Mucosa of descending colon (tissue), 3 donors: ENCODE measurements around the gene SMIM9. TPM values are rescaled to one million over a fixed set of nuclear protein-coding genes. Genes with fewer than 3 reads are reported as not detected.

Source experiments
- ATAC-seq: fragments of 200-7000 bp; cut with Tn5 transposase; one replicate; pipeline ENCODE4 v1.9.1; 2020; ENCODE audit warnings: mild to moderate bottlenecking, moderate library complexity
- DNase-seq, 3 donors: peaks; one replicate each; pipeline ENCODE4 v3.0.0-alpha.2; 2020
- H3K36me3 ChIP-seq: fragments of 200-600 bp; one replicate; pipeline ENCODE4 v1.8.0; 2021; ENCODE audit warnings: low read depth, mild to moderate bottlenecking
- H3K4me1 ChIP-seq: fragments of 200-600 bp; one replicate; pipeline ENCODE4 v1.8.0; 2021; ENCODE audit warnings: low read depth, mild to moderate bottlenecking
- H3K4me3 ChIP-seq: fragments of 200-600 bp; one replicate; pipeline ENCODE4 v1.8.0; 2021; ENCODE audit warnings: mild to moderate bottlenecking
- H3K9me3 ChIP-seq: fragments of 200-600 bp; one replicate; pipeline ENCODE4 v1.8.0; 2021; ENCODE audit warnings: mild to moderate bottlenecking
- CTCF ChIP-seq: fragments of 200-600 bp; IDR thresholded peaks from one replicate; pipeline ENCODE4 v1.8.0; 2022; ENCODE audit warnings: antibody characterized with exemption, mild to moderate bottlenecking
- intact Hi-C, 2 donors: fragments of 100-400 bp; cut with DNase I in 1 of 2; cut with micrococcal nuclease in 1 of 2; formaldehyde crosslinking; loops; one replicate each; pipeline versions ENCODE4 v1.11.0 to v1.11.1; 2022; cut with DNase I, micrococcal nuclease
- total RNA-seq, 3 donors: library from RNA; stranded (reverse); fragmentation: NEBNext Ultra II Directional in 2 of 3; extraction: Animal tissue kit (Norgen Biotek cat#: 25700) in 2 of 3; gene quantifications; one replicate each; pipeline versions ENCODE4 v1.2.1 to v1.2.4, GENCODE V29; 2021 to 2023
- donor health status: DM: no; HTN: no; CAD: no; lungs with moderate emphysema.
- donor health status: DM: no; HTN: no; CAD: no.
- donor health status: DM: no; HTN: yes; CAD: no.

The SMIM9 gene
- total RNA-seq, 3 donors from 2014 or later = not detected

- Histone ChIP-seq H3K36me3 (no peaks in the 10 kb centered on the region), H3K4me1 (no peaks in the 10 kb centered on the region), H3K4me3 (no peak overlapping the region), H3K9me3 (no peaks in the 10 kb centered on the region)
- DNase-seq = no peak
- no peak for TF ChIP-seq CTCF
- intact Hi-C loops = no loop called here
- no peak for ATAC-seq
Measured at GRCh38 chrX:154780968-154781367, 53.5 kb downstream of the SMIM9 start.

GRCh38 chrX:154779261-154779660 lies 55.2 kb downstream of the SMIM9 start:
- Histone ChIP-seq H3K4me3 (no peak overlapping the region), H3K9me3 (no peaks in the 10 kb centered on the region), H3K36me3 (no peaks in the 10 kb centered on the region), H3K4me1 (no peaks in the 10 kb centered on the region)
- DNase-seq (no peak), ATAC-seq (no peak)
- TF ChIP-seq CTCF = no peak
- intact Hi-C loops = no loop called here

GRCh38 chrX:154776753-154777152 lies 57.7 kb downstream of the SMIM9 start:
- no peak for DNase-seq
- Histone ChIP-seq H3K4me3 (no peak overlapping the region), H3K36me3 (no peaks in the 10 kb centered on the region), H3K4me1 (no peaks in the 10 kb centered on the region), H3K9me3 (no peaks in the 10 kb centered on the region)
- TF ChIP-seq CTCF = no peak
- no peak for ATAC-seq
- intact Hi-C loops = no loop called here

DNA sequence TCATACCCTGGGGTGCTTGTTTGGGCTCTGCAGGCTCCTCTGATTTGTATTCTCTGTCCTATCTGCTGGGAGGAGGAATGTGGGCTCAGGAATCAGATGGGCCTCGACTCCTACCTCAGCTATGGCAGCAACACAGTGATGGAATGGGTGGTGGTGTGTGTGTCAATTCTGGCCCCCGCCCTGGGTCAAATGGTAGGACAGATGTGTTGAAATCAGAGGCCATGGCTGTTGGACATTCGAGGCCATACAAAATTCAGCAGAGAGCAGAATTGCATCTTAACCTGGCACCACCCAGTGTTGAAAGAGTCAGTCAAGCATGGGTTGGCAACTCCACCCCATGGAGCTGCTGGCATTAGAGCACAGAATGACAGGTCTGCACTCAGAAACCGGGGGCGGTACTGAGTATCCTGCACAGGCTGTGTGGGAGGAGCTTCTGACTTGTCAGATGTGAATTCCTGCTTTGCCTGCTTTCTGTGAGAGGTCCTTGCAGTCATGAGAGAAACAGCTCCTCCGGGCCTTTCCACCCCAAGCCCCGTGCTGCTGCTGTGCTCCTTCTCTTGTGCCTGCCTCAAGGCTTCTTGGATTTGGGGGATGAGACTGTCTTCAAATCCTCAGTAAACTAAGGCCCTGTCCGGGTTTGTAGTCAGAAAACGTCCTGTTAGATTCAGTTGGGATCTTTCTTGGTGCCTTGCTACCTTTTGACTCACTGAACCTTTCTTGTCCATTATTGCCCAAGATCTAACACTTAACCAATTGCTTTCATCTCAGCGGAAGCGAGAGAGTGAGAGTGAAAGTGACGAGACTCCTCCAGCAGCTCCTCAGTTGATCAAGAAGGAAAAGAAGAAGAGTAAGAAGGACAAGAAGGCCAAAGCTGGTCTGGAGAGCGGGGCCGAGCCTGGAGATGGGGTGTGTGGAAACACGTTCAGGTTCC lies 58.8 kb downstream of the SMIM9 start:
- intact Hi-C loops = no loop called here
- H3K36me3 ChIP-seq = no peaks in the 10 kb centered on the region
- H3K4me3 ChIP-seq = no peak overlapping the region
- no peak for TF ChIP-seq CTCF
- no peaks in the 10 kb centered on the region for H3K4me1 ChIP-seq
- DNase-seq (no peak), ATAC-seq (no peak)
- H3K9me3 ChIP-seq = no peaks in the 10 kb centered on the region

- DNase-seq = no peak
Measured at GRCh38 chrX:154774622-154775021, 59.8 kb downstream of the SMIM9 start.

More at GRCh38 chrX:154774622-154775021, 59.8 kb downstream of the SMIM9 start:
- TF ChIP-seq CTCF = no peak
- H3K9me3 ChIP-seq = no peaks in the 10 kb centered on the region
- intact Hi-C loops = no loop called here
- no peak overlapping the region for H3K4me3 ChIP-seq
- H3K4me1 ChIP-seq = no peaks in the 10 kb centered on the region
- ATAC-seq = no peak
- no peaks in the 10 kb centered on the region for H3K36me3 ChIP-seq

Other genes starting within 250 kb of the SMIM9 start
- gene CTAG1A, start 249.5 kb downstream of the SMIM9 start, total RNA-seq = not detected
- gene CTAG1B, start 215.4 kb downstream of the SMIM9 start, total RNA-seq = not detected
- gene CTAG2, start 181.1 kb downstream of the SMIM9 start, total RNA-seq = not detected
- 1 to 10 TPM; 1.3 to 3.4 (median 2.5) TPM for gene GAB3, start 83.6 kb downstream of the SMIM9 start, total RNA-seq
- gene DKC1, start 71.8 kb downstream of the SMIM9 start, total RNA-seq = 10 to 100 TPM; 29.4 to 36.0 (median 31.7) TPM
- gene MPP1, start 29.2 kb downstream of the SMIM9 start, total RNA-seq = 10 to 100 TPM; 28.9 to 38.5 (median 37.3) TPM
- 10 to 100 TPM; 27.8 to 45.8 (median 31.2) TPM for gene F8A1, start 51.7 kb upstream of the SMIM9 start, total RNA-seq
- gene F8, start 188.1 kb upstream of the SMIM9 start, total RNA-seq = 10 to 100 TPM in 1 of 3 donors, 1 to 10 TPM in 2; 2.8 to 14.0 (median 5.4) TPM
- 10 to 100 TPM; 48.9 to 92.8 (median 53.3) TPM for gene FUNDC2, start 192.2 kb upstream of the SMIM9 start, total RNA-seq
- gene CMC4, start 236.5 kb upstream of the SMIM9 start, total RNA-seq = 1 to 10 TPM; 1.9 to 5.2 (median 4.8) TPM
- gene MTCP1, start 236.5 kb upstream of the SMIM9 start, total RNA-seq = 10 to 100 TPM; 11.7 to 22.3 (median 20.1) TPM
- gene BRCC3, start 236.8 kb upstream of the SMIM9 start, total RNA-seq = 10 to 100 TPM; 28.5 to 35.7 (median 32.0) TPM